H9 (cell line): ENCODE measurements around the gene LRRC51. TPM values are rescaled to one million over a fixed set of nuclear protein-coding genes. Genes with fewer than 3 reads are reported as not detected.

Source experiments
- DNase-seq: peaks from one replicate; pipeline ENCODE4 v3.0.0-alpha.2; 2017
- H2AFZ ChIP-seq: one replicate; pipeline ENCODE4 v1.6.1; 2013; ENCODE audit warnings: mild to moderate bottlenecking, low read length, control low read depth, moderate library complexity
- H2AK5ac ChIP-seq: 2 replicates; pipeline ENCODE4 v1.6.1; 2013; ENCODE audit warnings: low read length, control low read depth, mixed read lengths; ENCODE audit not compliant: insufficient read length
- H2BK120ac ChIP-seq: one replicate; pipeline ENCODE4 v1.6.1; 2013; ENCODE audit warnings: low read depth, mild to moderate bottlenecking, low read length, control low read depth, inconsistent platforms; ENCODE audit not compliant: poor library complexity, severe bottlenecking
- H2BK12ac ChIP-seq: 2 replicates; pipeline ENCODE4 v1.6.1; 2013; ENCODE audit warnings: low read length, control low read depth, mixed read lengths, low read depth; ENCODE audit not compliant: insufficient read length
- H2BK15ac ChIP-seq: 2 replicates; pipeline ENCODE4 v1.6.1; 2013; ENCODE audit warnings: low read depth, low read length, control low read depth
- H2BK20ac ChIP-seq: one replicate; pipeline ENCODE4 v1.6.1; 2013; ENCODE audit warnings: low read depth, mild to moderate bottlenecking, low read length, control low read depth, inconsistent platforms; ENCODE audit not compliant: poor library complexity, severe bottlenecking
- H2BK5ac ChIP-seq: 2 replicates; pipeline ENCODE4 v1.6.1; 2013; ENCODE audit warnings: low read length, control low read depth, mixed read lengths; ENCODE audit not compliant: insufficient read length
- H3K14ac ChIP-seq: 2 replicates; pipeline ENCODE4 v1.6.1; 2013; ENCODE audit warnings: low read length, control low read depth; ENCODE audit not compliant: insufficient read depth
- H3K18ac ChIP-seq: 2 replicates; pipeline ENCODE4 v1.6.1; 2013; ENCODE audit warnings: low read depth, mild to moderate bottlenecking, mixed read lengths, low read length, control low read depth; ENCODE audit not compliant: insufficient read length
- H3K23ac ChIP-seq: 2 replicates; pipeline ENCODE4 v1.6.1; 2013; ENCODE audit warnings: low read length, control low read depth, mixed read lengths, low read depth; ENCODE audit not compliant: insufficient read length
- H3K23me2 ChIP-seq: 2 replicates; pipeline ENCODE4 v1.6.1; 2013; ENCODE audit warnings: low read depth, mild to moderate bottlenecking, mixed read lengths, low read length, control low read depth; ENCODE audit not compliant: insufficient read length, poor library complexity, severe bottlenecking
- H3K27ac ChIP-seq: 2 replicates; pipeline ENCODE4 v1.5.1; 2013; ENCODE audit warnings: low read length, control low read depth, mixed read lengths, low read depth; ENCODE audit not compliant: insufficient read length
- H3K27me3 ChIP-seq: 2 replicates; pipeline ENCODE4 v1.6.1; 2013; ENCODE audit warnings: low read length, control low read depth, inconsistent platforms; ENCODE audit not compliant: insufficient read depth
- H3K4ac ChIP-seq: 2 replicates; pipeline ENCODE4 v1.6.1; 2013; ENCODE audit warnings: low read depth, mild to moderate bottlenecking, control low read depth, inconsistent platforms, low read length, moderate library complexity
- H3K4me1 ChIP-seq: 2 replicates; pipeline ENCODE4 v1.6.1; 2013; ENCODE audit warnings: low read length, control low read depth, inconsistent platforms; ENCODE audit not compliant: insufficient read depth
- H3K4me2 ChIP-seq: 2 replicates; pipeline ENCODE4 v1.6.1; 2013; ENCODE audit warnings: low read length, control low read depth, mixed read lengths; ENCODE audit not compliant: insufficient read length, insufficient read depth
- H3K56ac ChIP-seq: 2 replicates; pipeline ENCODE4 v1.6.1; 2013; ENCODE audit warnings: low read depth, mild to moderate bottlenecking, mixed read lengths, low read length, control low read depth; ENCODE audit not compliant: insufficient read length
- H3K79me1 ChIP-seq: 2 replicates; pipeline ENCODE4 v1.6.1; 2013; ENCODE audit warnings: low read depth, mild to moderate bottlenecking, moderate library complexity, low read length, control low read depth, inconsistent platforms; ENCODE audit not compliant: insufficient read depth, poor library complexity, severe bottlenecking
- H3K79me2 ChIP-seq: 2 replicates; pipeline ENCODE4 v1.6.1; 2013; ENCODE audit warnings: low read length, control low read depth, inconsistent platforms; ENCODE audit not compliant: insufficient read depth
- H3K9ac ChIP-seq: 2 replicates; pipeline ENCODE4 v1.6.1; 2013; ENCODE audit warnings: low read length, control low read depth, mixed read lengths; ENCODE audit not compliant: insufficient read length; ENCODE audit errors: extremely low read depth
- H3K9me3 ChIP-seq: one replicate; pipeline ENCODE4 v1.6.1; 2013; ENCODE audit warnings: low read depth, low read length, inconsistent platforms; ENCODE audit not compliant: control insufficient read depth
- H3T11ph ChIP-seq: one replicate; pipeline ENCODE4 v1.6.1; 2013; ENCODE audit warnings: mild to moderate bottlenecking, low read length, control low read depth, inconsistent platforms
- H4K20me1 ChIP-seq: one replicate; pipeline ENCODE4 v1.6.1; 2013; ENCODE audit not compliant: control insufficient read depth, insufficient read length, insufficient read depth
- H4K5ac ChIP-seq: 2 replicates; pipeline ENCODE4 v1.6.1; 2013; ENCODE audit warnings: low read depth, mild to moderate bottlenecking, mixed read lengths, low read length, control low read depth; ENCODE audit not compliant: insufficient read length
- H4K8ac ChIP-seq: replicated peaks from 2 replicates; pipeline ENCODE4 v1.6.1; 2013; ENCODE audit warnings: low read length, control low read depth, mixed read lengths, low read depth; ENCODE audit not compliant: insufficient read length
- H4K91ac ChIP-seq: 2 replicates; pipeline ENCODE4 v1.6.1; 2013; ENCODE audit warnings: low read depth, mild to moderate bottlenecking, moderate library complexity, mixed read lengths, low read length, control low read depth; ENCODE audit not compliant: insufficient read length
- H3K27ac Mint-ChIP-seq, 3 experiments: 2 replicates in 2 of 3; 3 replicates in 1 of 3; pipeline ENCODE4 v1.8.0; 2020 to 2021; ENCODE audit warnings: mixed read lengths in 3 of 3, mild to moderate bottlenecking in 1 of 3, moderate library complexity in 1 of 3
- H3K27me3 Mint-ChIP-seq: 2 replicates; pipeline ENCODE4 v1.8.0; 2021; ENCODE audit warnings: low read depth, mild to moderate bottlenecking, moderate library complexity, mixed read lengths
- H3K36me3 Mint-ChIP-seq, 3 experiments: 2 replicates in 2 of 3; 3 replicates in 1 of 3; pipeline ENCODE4 v1.8.0; 2020 to 2021; ENCODE audit warnings: low read depth in 3 of 3, mixed read lengths in 3 of 3; ENCODE audit not compliant: insufficient read depth in 1 of 3
- H3K4me1 Mint-ChIP-seq, 2 experiments: 2 replicates each; pipeline ENCODE4 v1.8.0; 2020; ENCODE audit warnings: mixed read lengths in 2 of 2
- H3K4me3 Mint-ChIP-seq, 2 experiments: 2 replicates in 1 of 2; 3 replicates in 1 of 2; pipeline ENCODE4 v1.8.0; 2020 to 2021; ENCODE audit warnings: mild to moderate bottlenecking in 2 of 2, mixed read lengths in 2 of 2, moderate library complexity in 1 of 2
- H3K9me3 Mint-ChIP-seq, 2 experiments: 2 replicates in 1 of 2; 3 replicates in 1 of 2; pipeline ENCODE4 v1.8.0; 2020; ENCODE audit warnings: mild to moderate bottlenecking in 2 of 2, mixed read lengths in 2 of 2, moderate library complexity in 1 of 2
- WGBS: extraction: QIAGEN DNeasy Blood & Tissue Kit; methylation state at CpG from one replicate; pipeline ENCODE4 v1.1.7; 2013; ENCODE audit warnings: missing lambda C conversion rate, low lambda C conversion rate, mixed read lengths; ENCODE audit not compliant: insufficient read length; ENCODE audit errors: extremely low coverage; 5-methylcytosine and 5-hydroxymethylcytosine counted together
- total RNA-seq: library from RNA; stranded (reverse); gene quantifications from 2 replicates; pipeline ENCODE4 v1.2.1, GENCODE V29; 2021
- TF ChIP-seq, protein P1 (sequence below): fragments of 200-600 bp; sonication (generic); conservative IDR thresholded peaks from 3 replicates; pipeline ENCODE4 v1.8.0; 2021; ENCODE audit warnings: antibody characterized with exemption, mild to moderate bottlenecking

The LRRC51 gene
- total RNA-seq, 1 experiment from 2014 or later, result 3.1 TPM

DNA sequence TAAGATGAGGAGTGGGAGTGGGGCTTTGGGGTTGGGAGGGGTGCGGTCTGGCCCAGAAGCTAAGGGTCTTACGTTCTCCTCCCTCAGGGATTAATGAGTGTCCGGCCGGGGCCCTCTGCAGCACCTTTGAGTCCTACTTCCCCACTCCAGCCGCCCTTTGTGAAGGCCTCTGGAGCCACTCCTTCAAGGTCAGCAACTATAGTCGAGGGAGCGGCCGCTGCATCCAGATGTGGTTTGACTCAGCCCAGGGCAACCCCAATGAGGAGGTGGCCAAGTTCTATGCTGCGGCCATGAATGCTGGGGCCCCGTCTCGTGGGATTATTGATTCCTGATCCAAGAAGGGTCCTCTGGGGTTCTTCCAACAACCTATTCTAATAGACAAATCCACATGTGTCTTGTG, 58.9 kb downstream of the LRRC51 start:
- Histone ChIP-seq H3K9me3 (no peaks in the 10 kb centered on the region), H3K18ac (no peak overlapping the region), H2BK120ac (no peak overlapping the region), H3K4me2 (no peak overlapping the region), H3K79me2 (no peaks in the 10 kb centered on the region), H2BK15ac (no peak overlapping the region), H2BK12ac (no peak overlapping the region), H3K4ac (no peak overlapping the region), H2BK20ac (no peak overlapping the region), H3K9ac (no peak overlapping the region), H2BK5ac (no peak overlapping the region), H3T11ph (no peak overlapping the region), H3K4me1 (no peaks in the 10 kb centered on the region; the same call in none of the 2 replicates), H3K23me2 (no peaks in the 10 kb centered on the region), H4K8ac (no peak overlapping the region), H2AFZ (no peak overlapping the region), H2AK5ac (no peak overlapping the region), H4K5ac (no peak overlapping the region), H3K27me3 (no peaks in the 10 kb centered on the region), H4K20me1 (no peaks in the 10 kb centered on the region), H3K79me1 (no peaks in the 10 kb centered on the region), H3K23ac (no peak overlapping the region), H3K14ac (no peak overlapping the region), H3K56ac (no peak overlapping the region), H4K91ac (no peak overlapping the region), H3K27ac (no peak overlapping the region)
- Mint-ChIP-seq H3K4me1 (peaks cover 3 to 5% of the 10 kb centered on the region in 2 experiments; a peak in 3 of 4 replicates), H3K36me3 (no peaks in the 10 kb centered on the region), H3K4me3 (no peak overlapping the region), H3K9me3 (no peaks in the 10 kb centered on the region), H3K27ac (no peak overlapping the region), H3K27me3 (peaks cover 11% of the 10 kb centered on the region)
- TF ChIP-seq, protein P1, sequence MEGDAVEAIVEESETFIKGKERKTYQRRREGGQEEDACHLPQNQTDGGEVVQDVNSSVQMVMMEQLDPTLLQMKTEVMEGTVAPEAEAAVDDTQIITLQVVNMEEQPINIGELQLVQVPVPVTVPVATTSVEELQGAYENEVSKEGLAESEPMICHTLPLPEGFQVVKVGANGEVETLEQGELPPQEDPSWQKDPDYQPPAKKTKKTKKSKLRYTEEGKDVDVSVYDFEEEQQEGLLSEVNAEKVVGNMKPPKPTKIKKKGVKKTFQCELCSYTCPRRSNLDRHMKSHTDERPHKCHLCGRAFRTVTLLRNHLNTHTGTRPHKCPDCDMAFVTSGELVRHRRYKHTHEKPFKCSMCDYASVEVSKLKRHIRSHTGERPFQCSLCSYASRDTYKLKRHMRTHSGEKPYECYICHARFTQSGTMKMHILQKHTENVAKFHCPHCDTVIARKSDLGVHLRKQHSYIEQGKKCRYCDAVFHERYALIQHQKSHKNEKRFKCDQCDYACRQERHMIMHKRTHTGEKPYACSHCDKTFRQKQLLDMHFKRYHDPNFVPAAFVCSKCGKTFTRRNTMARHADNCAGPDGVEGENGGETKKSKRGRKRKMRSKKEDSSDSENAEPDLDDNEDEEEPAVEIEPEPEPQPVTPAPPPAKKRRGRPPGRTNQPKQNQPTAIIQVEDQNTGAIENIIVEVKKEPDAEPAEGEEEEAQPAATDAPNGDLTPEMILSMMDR, result no peak
- DNase-seq, result no peak
- no CpG with 5 or more reads among the region's 11 CpGs for WGBS
